D341Med (cell line): ENCODE measurements around the gene SCUBE1.
A peak's percentile ranks its signal among the peaks of the same experiment; 100 is the strongest.

Experiments used
- DNase-seq: peaks from one replicate; pipeline ENCODE4 v3.0.0; 2012; ENCODE audit warnings: low spot score

SCUBE1 gene

GRCh38 chr22:43343262-43343669, at the start of gene SCUBE1:
SCUBE1 (minus strand) TSS chr22:43343372; CDS start chr22:43343261, 111 bp downstream.
- DNase-seq, result peak; percentile 97

GRCh38 chr22:43392385-43392989, 49.3 kb upstream of the SCUBE1 start:
- no peak for DNase-seq

GRCh38 chr22:43391306-43391705, 48.1 kb upstream of the SCUBE1 start:
- DNase-seq, result no peak

GRCh38 chr22:43390872-43391271, 47.7 kb upstream of the SCUBE1 start:
- no peak for DNase-seq

- DNase-seq, result no peak
Measured at GRCh38 chr22:43390166-43390565, 47.0 kb upstream of the SCUBE1 start.

- DNase-seq, result no peak
Measured at GRCh38 chr22:43389227-43389836, 46.2 kb upstream of the SCUBE1 start.

- peak; percentile 91 for DNase-seq
Measured at GRCh38 chr22:43388420-43388851, 45.3 kb upstream of the SCUBE1 start.

- no peak for DNase-seq
Measured at GRCh38 chr22:43387815-43388214, 44.6 kb upstream of the SCUBE1 start.

- DNase-seq, result peak; percentile 91
Measured at GRCh38 chr22:43385770-43386641, 42.8 kb upstream of the SCUBE1 start.

GRCh38 chr22:43384863-43385262, 41.7 kb upstream of the SCUBE1 start:
- DNase-seq, result no peak

- DNase-seq, result no peak
Measured at GRCh38 chr22:43381693-43382092, 38.5 kb upstream of the SCUBE1 start.

- DNase-seq, result no peak
Measured at GRCh38 chr22:43377896-43378704, 34.9 kb upstream of the SCUBE1 start.

- DNase-seq, result peak; percentile 22
Measured at GRCh38 chr22:43377548-43377895, 34.4 kb upstream of the SCUBE1 start.

GRCh38 chr22:43376765-43377547, 33.8 kb upstream of the SCUBE1 start:
- peak; percentile 25 for DNase-seq

GRCh38 chr22:43375951-43376455, 32.8 kb upstream of the SCUBE1 start:
- no peak for DNase-seq

- peak; percentile 29 for DNase-seq
Measured at GRCh38 chr22:43370036-43370435, 26.9 kb upstream of the SCUBE1 start.

- no peak for DNase-seq
Measured at GRCh38 chr22:43365715-43366440, 22.7 kb upstream of the SCUBE1 start.

GRCh38 chr22:43364169-43364435, 20.9 kb upstream of the SCUBE1 start:
- DNase-seq, result no peak

GRCh38 chr22:43363315-43364168, 20.4 kb upstream of the SCUBE1 start:
- no peak for DNase-seq

GRCh38 chr22:43360576-43360975, 17.4 kb upstream of the SCUBE1 start:
- DNase-seq, result no peak
